OCI-LY1 (cell line): ENCODE results near the gene C1orf116.

Experiments used
- CTCF ChIP-seq: fragments of 200-600 bp; sonication (generic), shearing (Covaris generic); IDR thresholded peaks from 2 replicates; pipeline ENCODE4 v1.5.1; 2017; ENCODE audit warnings: mild to moderate bottlenecking, antibody characterized with exemption, low read length, moderate library complexity, mixed read lengths
- EZH2 ChIP-seq: fragments of 200-600 bp; sonication (generic), shearing (Covaris generic); IDR thresholded peaks from 2 replicates; pipeline ENCODE4 v1.8.0; 2017; ENCODE audit warnings: borderline replicate concordance, mixed run types, mild to moderate bottlenecking, antibody characterized with exemption, low read length, moderate library complexity, mixed read lengths

- no peak for TF ChIP-seq CTCF
- no peak for TF ChIP-seq EZH2
Measured at GRCh38 chr1:207020709-207021107, 11.8 kb downstream of the C1orf116 start.
